Measurements from ENCODE around the gene SLC38A2.

Gene SLC38A2

GRCh38 chr12:46391630-46392029 lies 19.1 kb upstream of the SLC38A2 start:
- H3K9me3 ChIP-seq (ENCODE audit: insufficient read depth, low read length): no peaks in the 10 kb centered on the region
- no peaks in the 10 kb centered on the region for H3K9me2 ChIP-seq (replicated peaks; ENCODE audit: insufficient read depth, low read length)
- no peak overlapping the region for H3K4me2 ChIP-seq (ENCODE audit: low read depth, low read length, poor library complexity, severe bottlenecking)
- no peak for TF ChIP-seq EZH2phosphoT487 (conservative IDR thresholded peaks at IDR 0.05; ENCODE audit: low read length)
- no peak for TF ChIP-seq CTCF (IDR thresholded peaks at IDR 0.05; ENCODE audit: insufficient read depth, low read length, poor library complexity, severe bottlenecking)
- no peaks in the 10 kb centered on the region for H3K36me3 ChIP-seq (ENCODE audit: low read length)
- H4K20me1 ChIP-seq (ENCODE audit: low read depth, low read length): no peaks in the 10 kb centered on the region
- H3K27me3 ChIP-seq (ENCODE audit: low read length): no peaks in the 10 kb centered on the region
- H3F3A ChIP-seq (ENCODE audit: insufficient read depth): peaks cover 20% of the 10 kb centered on the region
- no peaks in the 10 kb centered on the region for H3K79me2 ChIP-seq (ENCODE audit: insufficient read depth, low read length)
- no peak overlapping the region for H2AFZ ChIP-seq (ENCODE audit: low read depth, low read length, severe bottlenecking)
- H3K4me3 ChIP-seq (ENCODE audit: insufficient read depth, low read length, poor library complexity, severe bottlenecking): no peak overlapping the region
- H3K27ac ChIP-seq (ENCODE audit: low read depth, low read length): no peak overlapping the region
- no peak overlapping the region for H3K9ac ChIP-seq (ENCODE audit: low read length)

GRCh38 chr12:46390881-46391280 lies 18.3 kb upstream of the SLC38A2 start:
- no peaks in the 10 kb centered on the region for H3K36me3 ChIP-seq (ENCODE audit: low read length)
- H4K20me1 ChIP-seq (ENCODE audit: low read depth, low read length): no peaks in the 10 kb centered on the region
- no peaks in the 10 kb centered on the region for H3K9me2 ChIP-seq (replicated peaks; ENCODE audit: insufficient read depth, low read length)
- H3K79me2 ChIP-seq (ENCODE audit: insufficient read depth, low read length): no peaks in the 10 kb centered on the region
- no peaks in the 10 kb centered on the region for H3K9me3 ChIP-seq (ENCODE audit: insufficient read depth, low read length)
- no peak overlapping the region for H3K4me2 ChIP-seq (ENCODE audit: low read depth, low read length, poor library complexity, severe bottlenecking)
- peaks cover 22% of the 10 kb centered on the region for H3F3A ChIP-seq (ENCODE audit: insufficient read depth)
- no peaks in the 10 kb centered on the region for H3K27me3 ChIP-seq (ENCODE audit: low read length)
- H3K27ac ChIP-seq (ENCODE audit: low read depth, low read length): no peak overlapping the region
- no peak overlapping the region for H2AFZ ChIP-seq (ENCODE audit: low read depth, low read length, severe bottlenecking)
- TF ChIP-seq EZH2phosphoT487 (conservative IDR thresholded peaks at IDR 0.05; ENCODE audit: low read length): no peak
- TF ChIP-seq CTCF (IDR thresholded peaks at IDR 0.05; ENCODE audit: insufficient read depth, low read length, poor library complexity, severe bottlenecking): no peak
- H3K4me3 ChIP-seq (ENCODE audit: insufficient read depth, low read length, poor library complexity, severe bottlenecking): no peak overlapping the region
- no peak overlapping the region for H3K9ac ChIP-seq (ENCODE audit: low read length)

- H3K4me3 ChIP-seq (ENCODE audit: insufficient read depth, low read length, poor library complexity, severe bottlenecking): no peak overlapping the region
- no peak overlapping the region for H3K9ac ChIP-seq (ENCODE audit: low read length)
- H2AFZ ChIP-seq (ENCODE audit: low read depth, low read length, severe bottlenecking): no peak overlapping the region
- no peak overlapping the region for H3K27ac ChIP-seq (ENCODE audit: low read depth, low read length)
- H3K27me3 ChIP-seq (ENCODE audit: low read length): no peaks in the 10 kb centered on the region
- TF ChIP-seq EZH2phosphoT487 (conservative IDR thresholded peaks at IDR 0.05; ENCODE audit: low read length) (no peak), CTCF (IDR thresholded peaks at IDR 0.05; ENCODE audit: insufficient read depth, low read length, poor library complexity, severe bottlenecking) (no peak)
- no peak overlapping the region for H3K4me2 ChIP-seq (ENCODE audit: low read depth, low read length, poor library complexity, severe bottlenecking)
- no peaks in the 10 kb centered on the region for H3K9me3 ChIP-seq (ENCODE audit: insufficient read depth, low read length)
- peaks cover 22% of the 10 kb centered on the region for H3F3A ChIP-seq (ENCODE audit: insufficient read depth)
- H3K79me2 ChIP-seq (ENCODE audit: insufficient read depth, low read length): no peaks in the 10 kb centered on the region
- H3K9me2 ChIP-seq (replicated peaks; ENCODE audit: insufficient read depth, low read length): no peaks in the 10 kb centered on the region
- no peaks in the 10 kb centered on the region for H4K20me1 ChIP-seq (ENCODE audit: low read depth, low read length)
- no peaks in the 10 kb centered on the region for H3K36me3 ChIP-seq (ENCODE audit: low read length)
These were observed 17.7 kb upstream of the SLC38A2 start for GRCh38 chr12:46390304-46390703.

All from SU-DHL-6 (cell line).